A172 (cell line): ENCODE results near the gene PRAMEF6. TPM values are rescaled to one million over a fixed set of nuclear protein-coding genes. Genes with fewer than 3 reads are reported as not detected.
"Not testable (repeated sequence)": the region's sequence is repeated elsewhere in the genome, so short reads cannot be mapped to it uniquely, and the experiment has no call there.

Source experiments
- DNase-seq: peaks from one replicate; pipeline ENCODE4 v3.0.0-alpha.2; 2015; ENCODE audit warnings: low spot score
- total RNA-seq: library from RNA; depleted of rRNA; stranded (reverse); fragments of >200 nt; shearing (Covaris generic); gene quantifications from 2 replicates; pipeline ENCODE4 v1.2.3, GENCODE V29; 2014; rRNA removed

The PRAMEF6 gene
- total RNA-seq, result not detected in 2 replicates

DNA sequence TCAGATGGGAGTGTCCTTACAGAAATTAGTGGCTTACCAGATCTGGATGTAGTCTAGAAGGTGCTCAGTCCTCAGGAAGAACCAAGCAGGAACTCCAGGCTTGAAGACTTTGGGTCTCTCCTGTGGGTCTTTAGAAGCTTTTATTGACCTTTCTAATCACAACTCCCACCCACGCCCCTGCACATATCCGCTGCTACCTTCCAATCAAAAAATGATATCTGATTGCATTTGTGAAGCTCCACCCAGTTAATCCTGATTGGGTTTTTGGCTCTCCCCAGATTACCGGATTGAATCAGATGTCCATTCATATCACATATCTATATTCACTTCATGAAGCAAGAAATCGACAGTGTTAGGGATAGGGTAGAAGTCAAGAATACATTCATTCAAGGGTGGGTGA, at the start of gene PRAMEF6:
TSS of gene PRAMEF6 (minus strand) at position 101 of the 400 bp plus-strand sequence. CDS start 5,062 bp downstream, outside the sequence.
- DNase-seq, result not testable (repeated sequence)

DNA sequence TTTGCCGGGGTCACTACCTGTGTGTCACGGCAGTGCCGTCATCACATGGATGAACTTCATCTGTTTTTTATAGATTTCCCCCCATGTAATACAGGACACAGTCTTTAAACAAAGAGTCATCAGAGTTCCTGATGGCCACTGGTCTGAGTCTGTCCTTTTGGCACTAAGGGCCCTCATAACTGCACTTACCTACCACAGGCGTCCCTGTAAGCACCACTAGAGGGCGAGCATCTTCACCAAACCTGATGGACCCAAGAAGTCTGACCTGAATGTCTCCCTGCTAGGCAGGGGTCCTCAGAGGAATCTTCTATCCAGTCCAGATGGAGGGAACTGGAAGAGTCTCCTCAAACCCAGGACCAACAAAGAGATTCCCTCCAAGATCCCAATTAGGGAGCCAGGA, 23.0 kb downstream of the PRAMEF6 start:
- not testable (repeated sequence) for DNase-seq

DNA sequence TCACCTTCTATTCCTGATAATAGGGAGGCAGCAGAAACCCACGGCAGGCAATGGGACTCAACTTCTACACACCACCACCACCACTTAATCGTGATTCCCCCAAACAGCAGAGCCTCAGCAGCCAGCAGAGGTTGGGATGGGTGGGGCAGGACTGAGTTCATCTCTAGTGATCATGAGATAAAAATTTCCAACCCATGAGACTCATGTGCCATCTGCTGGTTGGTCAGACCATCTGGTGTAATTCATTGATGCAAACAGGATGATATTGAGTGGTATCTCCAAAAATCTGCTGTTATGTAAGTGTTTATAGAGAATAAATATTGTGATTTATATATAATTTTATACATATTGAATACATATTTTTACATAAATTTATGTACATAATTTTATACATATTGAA, 25.6 kb downstream of the PRAMEF6 start:
- not testable (repeated sequence) for DNase-seq

- not testable (repeated sequence) for DNase-seq
These were observed 31.1 kb downstream of the PRAMEF6 start, which contains the start of gene PRAMEF7 for GRCh38 chr1:12916310-12916709. Gene PRAMEF7, plus strand, starts transcription at chr1:12916610. Its CDS starts 1,083 bp downstream, at chr1:12917693.

GRCh38 chr1:12903793-12904572, 43.4 kb downstream of the PRAMEF6 start:
- DNase-seq, result not testable (repeated sequence)

DNA sequence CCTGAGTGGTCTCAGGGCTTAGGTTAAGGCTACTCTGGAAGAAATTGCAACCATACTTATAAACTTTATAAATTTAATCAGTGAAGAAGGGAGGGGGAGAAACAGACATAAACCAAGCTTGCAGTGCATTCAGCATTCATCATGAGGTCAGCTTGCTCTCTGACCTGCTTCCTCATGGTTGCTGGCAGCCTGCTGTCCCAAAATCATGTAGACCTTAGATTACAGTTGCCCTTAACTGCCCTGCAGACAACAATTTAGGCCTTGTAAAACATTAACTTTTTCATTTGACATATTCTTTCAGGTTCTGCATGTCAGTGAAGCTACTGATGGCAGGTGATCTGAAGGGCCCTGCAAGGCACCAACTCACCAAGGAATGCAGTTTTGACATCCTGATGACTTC, 48.2 kb downstream of the PRAMEF6 start:
- not testable (repeated sequence) for DNase-seq

GRCh38 chr1:12898170-12898569, 49.2 kb downstream of the PRAMEF6 start, which contains the start of gene PRAMEF10:
Gene PRAMEF10, minus strand, starts transcription at chr1:12898270. Its CDS starts 2,423 bp downstream, at chr1:12895847.
- DNase-seq, result not testable (repeated sequence)

Other genes with a start within 250 kb of the PRAMEF6 start
- not detected in 2 replicates for gene AADACL3, start 231.5 kb downstream of the PRAMEF6 start, total RNA-seq
- gene CFAP107, start 201.4 kb downstream of the PRAMEF6 start, total RNA-seq, result not detected in 2 replicates
- not detected in 2 replicates for gene PRAMEF12, start 173.8 kb downstream of the PRAMEF6 start, total RNA-seq
- gene PRAMEF1, start 156.2 kb downstream of the PRAMEF6 start, total RNA-seq, result not detected in 2 replicates
- not detected in 2 replicates for gene PRAMEF11, start 116.2 kb downstream of the PRAMEF6 start, total RNA-seq
- gene HNRNPCL1, start 98.9 kb downstream of the PRAMEF6 start, total RNA-seq, result not detected in 2 replicates
- gene PRAMEF2, start 90.5 kb downstream of the PRAMEF6 start, total RNA-seq, result not detected in 2 replicates
- not detected in 2 replicates for gene PRAMEF4, start 61.4 kb downstream of the PRAMEF6 start, total RNA-seq
- not detected in 2 replicates for gene PRAMEF10, start 49.3 kb downstream of the PRAMEF6 start, total RNA-seq
- gene PRAMEF7, start 31.0 kb downstream of the PRAMEF6 start, total RNA-seq, result not detected in 2 replicates
- gene PRAMEF27, start 109.0 kb upstream of the PRAMEF6 start, total RNA-seq, result not detected in 2 replicates
- not detected in 2 replicates for gene HNRNPCL3, start 113.2 kb upstream of the PRAMEF6 start, total RNA-seq
- not detected in 2 replicates for gene PRAMEF25, start 123.2 kb upstream of the PRAMEF6 start, total RNA-seq
- gene HNRNPCL2, start 169.3 kb upstream of the PRAMEF6 start, total RNA-seq, result not detected in 2 replicates
- not detected in 2 replicates for gene PRAMEF26, start 208.4 kb upstream of the PRAMEF6 start, total RNA-seq
- not detected in 2 replicates for gene HNRNPCL4, start 218.1 kb upstream of the PRAMEF6 start, total RNA-seq
- gene PRAMEF9, start 224.3 kb upstream of the PRAMEF6 start, total RNA-seq, result not detected in 2 replicates